T1000 (cell line): ENCODE results near the gene TNN.
"Not testable (repeated sequence)": the region's sequence is repeated elsewhere in the genome, so short reads cannot be mapped to it uniquely, and the experiment has no call there.

Source experiments
- DNase-seq: peaks from one replicate; lab custom pipeline; 2025; ENCODE audit warnings: mixed read lengths; lab: John Stamatoyannopoulos, UW

TNN gene

GRCh38 chr1:175070818-175071217 is 3.2 kb downstream of the TNN start:
- no peak for DNase-seq

- DNase-seq, result no peak
Measured at GRCh38 chr1:175071276-175071943, 3.8 kb downstream of the TNN start.

DNA sequence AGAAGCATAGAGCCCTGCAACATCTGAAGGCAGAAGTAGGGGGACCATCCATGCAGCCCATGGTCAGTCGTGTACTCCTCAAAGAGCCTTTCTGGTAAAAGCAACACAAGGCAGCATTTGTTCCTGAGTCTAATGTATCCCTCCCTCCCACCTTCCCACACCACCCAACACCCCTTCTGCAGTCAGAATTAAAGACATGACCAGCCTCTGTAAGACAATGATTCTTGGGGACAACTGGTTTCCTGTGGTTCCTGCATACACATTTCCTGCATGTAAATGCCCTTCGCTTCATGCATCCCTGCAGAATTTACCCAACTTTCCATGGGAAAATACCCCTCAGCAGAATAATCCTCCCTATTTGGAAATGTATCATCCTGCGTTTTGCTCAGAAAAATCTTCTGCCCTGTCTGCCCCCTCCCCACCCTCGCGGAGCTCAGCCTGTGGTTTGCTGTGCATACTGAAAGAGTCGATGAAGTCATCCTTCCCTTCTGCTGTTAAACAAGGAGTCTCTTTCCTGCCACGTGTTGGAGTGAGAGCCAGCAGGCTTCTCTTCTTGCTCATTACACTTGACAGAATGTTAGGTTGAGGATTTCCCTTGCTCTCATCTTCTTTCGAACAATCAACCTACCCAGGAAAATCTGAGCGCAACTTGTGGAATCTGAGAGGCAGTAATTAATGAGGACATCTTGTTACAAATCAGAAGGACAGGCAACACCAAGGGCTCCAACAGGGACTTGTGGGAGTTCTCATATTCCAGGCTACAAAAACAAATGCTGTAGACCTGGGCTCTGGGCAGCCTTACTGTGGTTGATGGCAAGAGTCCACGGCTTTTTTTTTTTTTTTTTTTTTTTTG is 4.7 kb downstream of the TNN start:
- DNase-seq, result no peak

GRCh38 chr1:175073061-175073460 is 5.4 kb downstream of the TNN start:
- DNase-seq, result no peak

- no peak for DNase-seq
Measured at GRCh38 chr1:175073633-175074032, 6.0 kb downstream of the TNN start.

DNA sequence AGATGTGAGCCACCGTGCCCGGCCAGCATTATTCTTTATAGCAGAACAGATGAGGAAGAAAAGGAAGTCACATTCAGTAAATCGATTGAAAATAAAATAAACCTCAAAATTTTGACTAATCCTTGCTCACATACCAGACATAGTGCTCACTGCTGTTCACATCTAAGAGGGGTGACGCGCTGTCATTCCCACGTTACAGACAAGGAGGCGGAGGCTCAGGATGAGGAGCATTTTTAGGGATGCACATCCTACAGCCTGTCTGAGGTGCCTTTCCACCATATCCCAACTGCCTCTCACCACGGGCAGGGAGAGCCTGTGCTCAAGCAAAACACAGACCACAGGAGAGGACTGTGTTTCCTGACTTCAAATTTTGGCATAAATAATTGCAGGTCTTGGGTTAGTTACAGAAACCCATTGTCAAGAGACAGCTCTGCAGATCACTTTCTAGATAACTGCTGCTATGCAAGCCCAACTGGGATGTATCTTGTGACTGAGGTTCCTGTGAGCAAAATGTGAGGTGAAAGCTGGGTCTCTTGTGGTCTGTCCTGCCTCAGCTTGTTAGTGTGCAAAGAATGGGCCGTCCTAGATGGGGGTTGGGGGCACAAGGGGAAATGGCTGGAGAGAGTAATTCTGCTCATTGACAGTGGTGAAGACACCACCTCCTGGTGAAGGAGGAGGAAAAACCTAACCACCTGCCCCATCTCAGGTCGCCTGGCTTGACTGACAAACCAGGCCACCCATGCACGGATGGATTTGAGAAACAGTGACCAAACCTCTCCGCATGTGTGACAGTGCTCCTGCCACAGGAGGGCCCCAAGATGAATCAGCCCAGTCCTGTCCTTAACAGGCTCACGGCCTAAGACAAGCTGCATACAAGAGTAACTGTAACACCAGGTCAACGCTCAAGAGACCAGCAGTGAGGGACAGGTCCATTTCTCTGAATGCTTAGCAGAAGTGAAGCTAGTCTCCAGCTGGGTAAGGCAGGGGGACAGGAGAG is 8.2 kb downstream of the TNN start:
- no peak for DNase-seq

DNA sequence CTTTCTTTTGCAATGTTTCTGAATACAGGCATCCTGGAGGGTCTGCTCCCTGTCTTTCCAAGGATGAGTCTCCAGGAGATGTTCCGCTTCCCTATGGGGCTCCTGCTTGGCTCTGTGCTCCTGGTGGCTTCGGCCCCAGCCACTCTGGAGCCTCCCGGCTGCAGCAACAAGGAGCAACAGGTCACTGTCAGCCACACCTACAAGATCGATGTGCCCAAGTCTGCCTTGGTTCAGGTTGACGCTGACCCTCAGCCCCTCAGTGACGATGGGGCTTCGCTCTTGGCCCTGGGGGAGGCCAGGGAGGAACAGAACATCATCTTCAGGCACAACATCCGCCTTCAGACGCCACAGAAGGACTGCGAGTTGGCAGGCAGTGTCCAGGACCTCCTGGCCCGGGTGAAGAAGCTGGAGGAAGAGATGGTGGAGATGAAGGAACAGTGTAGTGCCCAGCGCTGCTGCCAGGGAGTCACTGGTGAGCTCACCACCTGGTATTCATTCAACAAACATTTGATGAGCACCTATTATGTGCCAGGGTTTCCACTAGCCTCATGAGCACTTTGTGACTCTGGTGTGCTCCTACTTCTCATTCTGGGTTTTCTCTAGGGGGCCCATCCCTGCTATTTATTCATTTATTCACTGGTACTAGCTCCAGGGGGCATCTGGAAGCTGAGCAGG is 9.9 kb downstream of the TNN start:
- no peak for DNase-seq

DNA sequence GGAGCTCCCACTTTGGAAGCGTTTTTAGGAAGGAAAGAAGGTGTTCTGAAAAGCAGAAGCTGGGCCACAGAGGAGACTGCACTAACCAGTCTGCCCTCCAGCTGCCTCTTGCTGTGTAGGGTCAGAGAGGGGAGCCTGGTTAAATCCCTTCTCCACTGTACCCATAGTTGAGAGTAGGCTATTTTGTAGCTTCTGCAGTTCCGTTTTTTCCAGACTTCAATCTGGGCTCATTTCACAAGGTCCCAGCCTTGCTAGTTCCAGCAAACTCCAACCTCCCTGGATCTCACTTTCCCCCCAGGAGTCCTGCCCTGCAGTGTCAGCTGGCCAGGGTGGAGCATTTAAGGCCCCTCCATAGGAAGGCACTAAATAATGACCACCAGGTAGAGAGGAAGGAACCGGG is 11.0 kb downstream of the TNN start:
- DNase-seq, result no peak

DNA sequence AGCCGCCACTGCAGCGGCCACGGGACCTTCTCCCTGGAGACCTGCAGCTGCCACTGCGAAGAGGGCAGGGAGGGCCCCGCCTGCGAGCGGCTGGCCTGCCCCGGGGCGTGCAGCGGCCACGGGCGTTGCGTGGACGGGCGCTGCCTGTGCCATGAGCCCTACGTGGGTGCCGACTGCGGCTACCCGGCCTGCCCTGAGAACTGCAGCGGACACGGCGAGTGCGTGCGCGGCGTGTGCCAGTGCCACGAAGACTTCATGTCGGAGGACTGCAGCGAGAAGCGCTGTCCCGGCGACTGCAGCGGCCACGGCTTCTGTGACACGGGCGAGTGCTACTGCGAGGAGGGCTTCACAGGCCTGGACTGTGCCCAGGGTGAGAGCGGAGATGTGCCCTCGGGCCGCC is 11.7 kb downstream of the TNN start:
- DNase-seq, result no peak

DNA sequence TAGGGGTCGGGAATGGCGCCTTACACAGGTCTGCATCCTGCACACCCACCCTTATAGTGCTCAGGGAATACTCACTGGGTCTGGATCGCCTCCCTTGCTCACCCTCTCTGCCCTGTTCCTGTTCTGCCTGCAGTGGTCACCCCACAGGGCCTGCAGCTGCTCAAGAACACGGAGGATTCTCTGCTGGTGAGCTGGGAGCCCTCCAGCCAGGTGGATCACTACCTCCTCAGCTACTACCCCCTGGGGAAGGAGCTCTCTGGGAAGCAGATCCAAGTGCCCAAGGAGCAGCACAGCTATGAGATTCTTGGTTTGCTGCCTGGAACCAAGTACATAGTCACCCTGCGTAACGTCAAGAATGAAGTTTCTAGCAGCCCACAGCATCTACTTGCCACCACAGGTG is 12.4 kb downstream of the TNN start:
- DNase-seq, result no peak

DNA sequence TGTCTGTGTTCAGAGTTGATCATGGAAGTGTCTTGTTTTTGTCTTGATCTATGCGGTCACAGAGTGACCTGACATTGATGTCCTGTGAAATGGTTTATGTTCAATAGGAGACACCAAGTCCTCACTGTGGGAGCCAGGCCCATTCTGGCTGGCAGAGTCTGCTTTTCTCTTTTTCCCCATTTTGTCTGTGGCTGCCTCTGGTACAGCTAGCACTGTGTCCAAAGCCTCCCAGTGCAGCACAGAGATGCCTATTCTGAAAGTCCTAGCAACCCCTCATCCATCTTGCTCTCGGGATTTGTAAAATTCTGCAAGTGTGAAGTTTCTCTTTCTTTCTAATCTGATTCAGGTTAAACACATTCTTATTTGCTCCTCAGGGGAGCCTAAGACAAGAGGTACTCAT is 14.3 kb downstream of the TNN start:
- no peak for DNase-seq

DNA sequence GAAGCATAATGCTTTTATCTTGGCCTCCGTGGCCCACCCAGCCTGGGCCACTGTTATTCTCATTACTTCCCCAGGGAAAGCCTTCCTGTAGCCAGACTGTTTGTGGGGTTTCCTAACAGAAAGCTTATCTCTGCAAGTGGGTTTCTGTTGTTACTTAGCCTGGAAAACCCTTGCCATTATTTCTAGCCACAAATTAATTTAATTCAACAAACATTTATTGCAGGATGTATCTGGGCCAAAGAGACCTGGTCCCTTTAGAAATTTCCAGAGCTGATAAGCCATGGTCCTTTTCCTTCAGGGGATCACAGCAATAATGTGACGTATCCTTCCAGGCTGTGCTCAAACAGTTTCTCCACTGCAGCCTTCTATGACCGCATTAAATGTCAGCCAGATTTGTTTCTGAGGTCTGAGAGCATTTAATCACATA is 20.9 kb downstream of the TNN start:
- no peak for DNase-seq

GRCh38 chr1:175089136-175089718 is 21.6 kb downstream of the TNN start:
- DNase-seq, result no peak

GRCh38 chr1:175090780-175091179 is 23.1 kb downstream of the TNN start:
- no peak for DNase-seq

DNA sequence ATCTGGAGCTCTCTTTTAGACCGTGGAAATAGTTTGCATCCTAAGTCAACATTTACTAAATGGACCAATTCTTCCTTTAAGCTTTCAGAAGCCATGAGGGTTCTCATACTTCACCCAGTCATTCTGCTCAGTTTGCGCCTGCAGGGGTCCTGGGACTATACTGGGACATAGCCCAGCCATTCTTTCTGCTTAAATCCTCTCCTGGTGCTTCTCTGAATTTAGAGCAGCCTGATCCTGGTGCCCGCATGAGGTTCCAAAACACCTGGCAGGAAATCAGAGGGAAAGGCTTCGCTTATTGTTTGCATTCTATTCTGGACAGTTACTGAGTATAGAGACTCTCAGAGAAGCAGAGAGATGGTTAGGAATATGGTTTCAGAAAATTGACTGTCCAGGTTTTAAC is 27.0 kb downstream of the TNN start:
- no peak for DNase-seq

GRCh38 chr1:175095069-175095468 is 27.4 kb downstream of the TNN start:
- DNase-seq, result no peak

DNA sequence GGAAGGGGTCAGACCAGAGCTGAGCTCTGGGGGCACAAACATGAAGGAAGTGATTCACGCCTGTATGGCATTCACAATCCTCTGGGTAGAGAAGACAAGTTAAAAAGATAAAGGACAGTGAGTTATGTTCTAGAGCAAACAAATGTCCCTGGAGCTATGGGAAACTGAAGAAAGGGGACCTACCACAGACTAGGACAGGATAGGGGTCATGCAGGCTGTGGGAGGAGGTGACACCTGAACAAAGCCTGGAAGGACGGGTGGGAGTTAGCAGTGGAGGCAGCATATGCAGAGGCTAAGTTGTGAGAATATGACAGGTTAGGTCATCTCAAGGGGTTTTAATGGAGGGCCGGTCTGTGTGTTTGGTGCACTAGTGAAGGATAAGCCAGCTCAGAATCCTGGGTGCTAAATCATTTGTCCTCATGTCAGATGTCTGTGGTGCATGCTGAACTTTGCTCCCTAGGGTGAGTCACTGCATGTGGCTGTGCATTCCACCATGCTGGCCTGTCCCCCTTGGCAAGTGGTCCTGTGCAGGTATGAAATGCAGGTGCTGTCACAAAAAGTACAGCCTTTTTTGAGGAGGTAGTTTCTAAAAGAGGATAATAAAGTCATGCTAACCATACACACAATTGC is 28.5 kb downstream of the TNN start:
- no peak for DNase-seq

- DNase-seq, result no peak
Measured at GRCh38 chr1:175097361-175097760, 29.7 kb downstream of the TNN start.

- no peak for DNase-seq
Measured at GRCh38 chr1:175099916-175100315, 32.3 kb downstream of the TNN start.

DNA sequence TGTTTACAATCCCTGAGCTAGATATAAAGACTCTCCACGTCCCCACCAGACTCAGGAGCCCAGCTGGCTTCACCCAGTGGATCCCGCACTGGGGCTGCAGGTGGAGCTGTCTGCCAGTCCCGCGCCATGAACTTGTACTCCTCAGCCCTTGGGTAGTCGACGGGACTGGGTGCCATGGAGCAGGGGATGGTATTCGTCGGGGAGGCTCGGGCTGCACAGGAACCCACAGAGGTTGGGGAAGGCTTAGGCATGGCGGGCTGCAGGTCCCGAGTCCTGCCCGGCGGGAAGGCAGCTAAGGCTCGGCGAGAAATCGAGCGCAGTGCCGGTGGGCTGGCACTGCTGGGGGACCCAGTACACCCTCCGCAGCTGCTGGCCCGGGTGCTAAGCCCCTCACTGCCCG is 34.5 kb downstream of the TNN start:
- DNase-seq, result not testable (repeated sequence)

GRCh38 chr1:175106536-175106935 is 38.9 kb downstream of the TNN start:
- DNase-seq, result not testable (repeated sequence)
